Measurements from ENCODE around the gene HS3ST6.

- no peak for TF ChIP-seq EZH2 (IDR thresholded peaks at IDR 0.05; ENCODE audit: borderline replicate concordance)
- peak; percentile 71 for TF ChIP-seq CTCF (IDR thresholded peaks at IDR 0.05; ENCODE audit: poor library complexity)
- no peak for TF ChIP-seq EZH2phosphoT487 (IDR thresholded peaks at IDR 0.05; ENCODE audit: low read depth, severe bottlenecking, unreplicated experiment)
Observed at GRCh38 chr16:1863681-1864460, 54.3 kb downstream of the HS3ST6 start.
